Measurements from ENCODE around the gene HBG2.
"Not testable (repeated sequence)": the region's sequence is repeated elsewhere in the genome, so short reads cannot be mapped to it uniquely, and the experiment has no call there.

Gene HBG2

DNA sequence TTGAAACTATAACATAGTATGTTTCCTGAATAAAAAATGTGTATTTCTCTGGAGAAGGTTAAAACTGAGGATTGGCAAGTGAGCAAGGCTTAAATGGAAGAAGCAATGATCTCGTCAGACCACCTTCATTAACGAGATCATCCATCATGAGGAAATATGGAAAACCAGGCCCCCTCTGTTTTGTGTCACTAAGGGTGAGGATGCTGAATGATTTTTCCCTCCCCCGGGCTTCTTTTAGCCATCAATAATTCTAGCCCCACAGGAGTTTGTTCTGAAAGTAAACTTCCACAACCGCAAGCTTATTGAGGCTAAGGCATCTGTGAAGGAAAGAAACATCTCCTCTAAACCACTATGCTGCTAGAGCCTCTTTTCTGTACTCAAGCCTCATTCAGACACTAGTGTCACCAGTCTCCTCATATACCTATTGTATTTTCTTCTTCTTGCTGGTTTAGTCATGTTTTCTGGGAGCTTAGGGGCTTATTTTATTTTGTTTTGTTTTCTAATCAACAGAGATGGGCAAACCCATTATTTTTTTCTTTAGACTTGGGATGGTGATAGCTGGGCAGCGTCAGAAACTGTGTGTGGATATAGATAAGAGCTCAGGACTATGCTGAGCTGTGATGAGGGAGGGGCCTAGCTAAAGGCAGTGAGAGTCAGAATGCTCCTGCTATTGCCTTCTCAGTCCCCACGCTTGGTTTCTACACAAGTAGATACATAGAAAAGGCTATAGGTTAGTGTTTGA lies 21.0 kb upstream of the HBG2 start:
- Mint-ChIP-seq H3K27me3 (no peaks in the 10 kb centered on the region), H3K9me3 (no peaks in the 10 kb centered on the region), H3K4me3 (no peak overlapping the region), H3K4me1 (ENCODE audit: low read depth) (peaks cover 2% of the 10 kb centered on the region), H3K36me3 (ENCODE audit: low read depth) (no peaks in the 10 kb centered on the region), H3K27ac (no peak overlapping the region)
- intact Hi-C loops (cut with micrococcal nuclease) = no loop called here

DNA sequence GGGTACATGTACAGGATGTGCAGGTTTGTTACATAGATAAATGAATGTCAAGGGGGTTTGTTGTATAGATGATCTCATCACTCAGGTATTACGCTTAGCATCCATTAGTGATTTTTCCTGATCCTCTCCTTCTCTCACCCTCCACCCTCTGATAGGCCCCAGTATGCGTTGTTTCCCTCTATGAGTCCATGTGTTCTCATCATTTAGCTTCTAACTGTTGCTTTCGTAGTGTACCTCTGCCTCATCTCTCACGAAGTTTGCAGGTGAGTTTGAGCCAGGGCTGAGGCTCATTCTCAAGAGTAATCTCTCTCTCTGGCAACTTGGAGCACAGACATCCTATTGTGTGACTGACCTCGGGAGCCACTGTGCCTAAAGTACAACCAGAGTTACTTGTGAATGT lies 19.8 kb upstream of the HBG2 start:
- Mint-ChIP-seq H3K36me3 (ENCODE audit: low read depth) (no peaks in the 10 kb centered on the region), H3K27ac (no peak overlapping the region), H3K4me1 (ENCODE audit: low read depth) (no peaks in the 10 kb centered on the region), H3K9me3 (no peaks in the 10 kb centered on the region), H3K4me3 (no peak overlapping the region), H3K27me3 (no peaks in the 10 kb centered on the region)
- intact Hi-C loops (cut with micrococcal nuclease) = no loop called here

DNA sequence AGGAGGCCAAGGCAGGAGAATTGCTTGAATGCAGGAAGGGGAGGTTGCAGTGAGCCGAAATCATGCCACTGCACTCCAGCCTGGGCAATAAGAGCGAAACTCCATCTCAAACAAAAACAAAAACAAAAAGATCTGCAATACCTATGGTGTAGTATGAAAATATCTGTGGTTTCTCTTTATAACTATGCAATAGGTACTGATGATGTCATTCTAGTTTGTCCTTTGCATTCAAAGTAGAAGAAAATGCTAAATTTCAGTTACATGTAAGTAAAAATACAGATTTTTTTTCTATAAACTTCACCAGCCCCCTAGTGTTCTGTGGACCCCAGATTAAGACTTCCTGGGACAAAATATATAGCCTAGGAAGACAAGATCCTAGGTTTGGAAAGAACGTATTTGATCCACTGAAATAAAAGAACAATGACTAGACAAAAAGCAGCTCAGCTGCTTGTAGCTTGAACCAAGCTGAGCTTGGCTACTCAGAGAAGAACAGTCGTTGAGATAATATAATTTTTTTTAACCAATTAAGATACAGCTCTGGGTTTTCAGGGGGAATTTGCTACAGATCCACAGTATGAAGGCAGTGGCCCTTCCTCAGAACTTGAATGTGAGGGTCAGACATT lies 17.9 kb upstream of the HBG2 start:
- H3K4me3 Mint-ChIP-seq = no peak overlapping the region
- H3K9me3 Mint-ChIP-seq = no peaks in the 10 kb centered on the region
- H3K27me3 Mint-ChIP-seq = no peaks in the 10 kb centered on the region
- no peaks in the 10 kb centered on the region for H3K36me3 Mint-ChIP-seq (ENCODE audit: low read depth)
- H3K27ac Mint-ChIP-seq = no peak overlapping the region
- intact Hi-C loops (cut with micrococcal nuclease) = no loop called here
- H3K4me1 Mint-ChIP-seq (ENCODE audit: low read depth) = no peaks in the 10 kb centered on the region

DNA sequence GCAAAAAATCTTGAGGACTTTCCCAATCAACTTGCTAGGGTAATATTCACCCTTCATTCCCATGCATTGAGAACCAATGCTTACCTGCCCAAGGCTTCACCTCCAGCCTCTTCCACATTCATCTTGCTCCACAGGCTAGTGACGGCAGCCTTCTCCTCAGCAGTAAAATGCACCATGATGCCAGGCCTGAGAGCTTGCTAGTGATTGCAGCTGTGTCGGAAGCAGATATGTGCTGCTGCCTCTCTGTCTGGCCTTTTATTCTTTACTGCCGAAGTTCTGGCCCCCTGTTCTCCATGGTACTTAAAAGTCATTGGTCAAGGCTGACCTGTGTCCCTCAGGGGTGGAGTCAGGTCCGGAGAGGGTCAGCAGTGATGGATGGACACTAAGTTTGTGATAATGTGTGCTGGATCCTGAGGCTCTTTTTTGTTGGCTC lies 15.2 kb upstream of the HBG2 start, which contains the start of gene HBE1:
Gene HBE1 (minus strand): TSS at position 231 of the 433 bp plus-strand sequence. CDS start 55 bp downstream, at position 176.
- H3K9me3 Mint-ChIP-seq = no peaks in the 10 kb centered on the region
- H3K27ac Mint-ChIP-seq = no peak within 1 kb of the TSS
- H3K27me3 Mint-ChIP-seq = no peaks in the 10 kb centered on the region
- intact Hi-C loops (cut with micrococcal nuclease) = no loop called here
- no peaks in the 10 kb centered on the region for H3K36me3 Mint-ChIP-seq (ENCODE audit: low read depth)
- H3K4me3 Mint-ChIP-seq = no peak within 1 kb of the TSS
- no peaks in the 10 kb centered on the region for H3K4me1 Mint-ChIP-seq (ENCODE audit: low read depth)

DNA sequence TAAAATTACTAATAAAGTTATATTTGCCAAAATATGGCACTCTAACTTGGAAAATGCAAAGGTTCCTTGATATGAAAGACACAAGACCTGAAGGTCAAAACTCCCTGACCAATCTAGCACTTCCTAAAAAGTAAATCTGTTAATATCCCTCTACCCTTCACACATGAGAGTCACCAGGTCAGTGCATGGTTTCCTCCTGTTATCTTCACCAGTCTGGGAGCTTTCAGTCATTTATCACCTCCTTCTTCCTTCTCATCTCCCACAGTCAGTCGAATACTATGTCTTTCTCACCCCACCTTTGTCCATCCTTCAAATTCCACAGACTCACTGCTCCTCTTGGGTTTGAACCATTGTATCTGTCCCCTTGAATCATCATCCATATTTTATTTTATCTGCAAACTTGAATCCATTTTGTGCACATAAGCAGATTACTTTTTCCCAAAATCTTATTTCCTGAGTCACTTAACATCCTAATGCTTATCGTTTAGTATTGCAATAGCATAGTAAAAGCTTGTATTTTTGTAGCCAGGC lies 12.5 kb upstream of the HBG2 start:
- Mint-ChIP-seq H3K9me3 (no peaks in the 10 kb centered on the region), H3K27ac (no peak overlapping the region), H3K4me1 (ENCODE audit: low read depth) (no peaks in the 10 kb centered on the region), H3K4me3 (no peak overlapping the region), H3K27me3 (no peaks in the 10 kb centered on the region), H3K36me3 (ENCODE audit: low read depth) (no peaks in the 10 kb centered on the region)
- intact Hi-C loops (cut with micrococcal nuclease) = no loop called here

DNA sequence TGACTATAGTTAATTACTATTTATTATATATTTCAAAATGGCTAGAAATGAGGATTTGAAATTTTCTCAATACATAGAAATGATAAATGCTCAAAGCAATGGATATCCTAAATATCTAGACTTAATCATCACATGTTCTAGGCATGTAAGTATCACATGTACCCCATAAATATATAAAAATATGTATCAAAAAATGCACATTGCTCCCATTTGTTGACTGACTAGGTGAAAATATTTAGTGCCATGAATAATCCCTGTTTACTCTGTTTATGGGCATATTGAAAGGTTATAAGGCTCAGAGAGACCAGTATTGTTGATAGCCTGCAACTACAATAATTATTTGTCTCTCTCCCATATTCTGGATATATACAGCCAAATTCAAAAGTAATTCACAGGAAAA lies 12.0 kb upstream of the HBG2 start:
- intact Hi-C loops (cut with micrococcal nuclease) = no loop called here
- no peak overlapping the region for H3K27ac Mint-ChIP-seq
- H3K9me3 Mint-ChIP-seq = no peaks in the 10 kb centered on the region
- H3K36me3 Mint-ChIP-seq (ENCODE audit: low read depth) = no peaks in the 10 kb centered on the region
- no peak overlapping the region for H3K4me3 Mint-ChIP-seq
- H3K27me3 Mint-ChIP-seq = no peaks in the 10 kb centered on the region
- H3K4me1 Mint-ChIP-seq (ENCODE audit: low read depth) = no peaks in the 10 kb centered on the region

DNA sequence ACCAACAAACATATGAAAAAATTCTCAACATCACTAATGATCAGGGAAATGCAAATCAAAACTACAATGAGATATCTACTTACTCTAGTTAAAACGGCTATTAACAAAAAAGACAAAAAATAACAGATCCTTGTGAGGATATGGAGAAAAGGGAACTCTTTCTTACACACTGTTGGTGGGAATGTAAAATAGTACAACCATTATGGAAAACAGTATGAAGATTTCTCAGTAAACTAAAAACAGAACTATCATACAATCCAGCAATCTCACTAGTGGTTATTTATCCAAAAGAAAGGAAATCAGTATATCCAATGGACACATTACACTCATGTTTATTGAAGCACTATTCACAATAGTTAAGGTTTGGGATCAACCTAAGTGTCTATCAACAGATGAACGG lies 11.3 kb upstream of the HBG2 start:
- H3K4me1 Mint-ChIP-seq (ENCODE audit: low read depth) = no peaks in the 10 kb centered on the region
- no peak overlapping the region for H3K4me3 Mint-ChIP-seq
- H3K27me3 Mint-ChIP-seq = no peaks in the 10 kb centered on the region
- H3K9me3 Mint-ChIP-seq = no peaks in the 10 kb centered on the region
- intact Hi-C loops (cut with micrococcal nuclease) = no loop called here
- H3K36me3 Mint-ChIP-seq (ENCODE audit: low read depth) = no peaks in the 10 kb centered on the region
- no peak overlapping the region for H3K27ac Mint-ChIP-seq

DNA sequence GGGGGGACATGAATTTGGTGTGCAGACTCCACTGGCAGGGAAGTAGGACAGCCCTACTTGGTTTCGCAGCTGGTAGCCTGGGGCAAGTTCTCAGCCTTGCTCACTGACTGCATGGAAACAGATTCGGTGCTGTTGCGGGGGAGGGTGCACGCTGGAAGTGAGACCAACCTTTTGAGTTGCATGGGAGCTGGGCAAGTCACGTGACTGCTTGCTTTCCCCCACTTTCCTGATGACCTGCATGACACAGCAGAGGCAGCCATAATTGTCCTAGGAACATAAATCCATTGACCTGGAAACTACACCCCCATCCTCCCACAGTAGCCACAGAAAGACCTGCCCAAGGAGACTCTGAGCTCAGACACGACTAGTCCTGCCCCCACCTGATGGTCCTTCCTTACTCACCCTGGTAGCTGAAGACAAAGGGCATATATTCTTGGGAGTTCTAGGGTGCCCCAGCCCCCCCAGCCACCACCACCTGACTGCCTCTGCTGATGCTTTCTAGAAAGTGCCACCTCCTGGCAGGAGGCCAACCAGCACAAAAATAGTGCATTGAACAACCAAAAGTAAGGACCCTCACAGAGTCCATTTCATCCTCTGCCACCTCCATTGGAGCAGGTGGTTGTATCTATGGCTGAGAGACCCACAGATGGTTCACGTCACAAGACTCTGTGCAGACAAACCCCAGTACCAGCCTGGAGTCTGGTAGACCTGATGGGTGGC lies 4.1 kb upstream of the HBG2 start:
- intact Hi-C loops (cut with micrococcal nuclease) = no loop called here
- Mint-ChIP-seq H3K9me3 (no peaks in the 10 kb centered on the region), H3K4me3 (no peak overlapping the region), H3K27ac (no peak overlapping the region), H3K27me3 (no peaks in the 10 kb centered on the region), H3K4me1 (ENCODE audit: low read depth) (no peaks in the 10 kb centered on the region), H3K36me3 (ENCODE audit: low read depth) (no peaks in the 10 kb centered on the region)

DNA sequence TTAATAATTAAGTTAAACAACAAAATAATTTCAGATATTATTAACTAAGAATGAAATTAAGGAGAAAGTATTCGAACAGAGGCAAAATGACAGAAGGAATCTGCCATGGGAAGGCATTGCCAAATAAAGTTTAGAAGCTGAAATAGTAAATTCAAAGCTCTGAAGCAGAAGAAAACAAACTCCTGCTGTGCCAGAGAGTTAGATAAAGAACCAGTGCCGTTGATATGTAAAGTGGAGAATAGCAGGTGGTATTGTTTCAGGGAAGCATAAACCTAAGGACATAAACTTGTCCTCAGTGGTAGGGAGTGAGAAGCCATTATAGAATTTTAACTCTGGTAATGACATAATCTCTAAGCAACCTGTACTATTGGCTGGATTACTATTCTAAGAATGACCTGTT lies 2.7 kb upstream of the HBG2 start:
- intact Hi-C loops (cut with micrococcal nuclease) = no loop called here
- Mint-ChIP-seq H3K27me3 (no peaks in the 10 kb centered on the region), H3K4me3 (no peak overlapping the region), H3K9me3 (no peaks in the 10 kb centered on the region), H3K36me3 (ENCODE audit: low read depth) (no peaks in the 10 kb centered on the region), H3K27ac (no peak overlapping the region), H3K4me1 (ENCODE audit: low read depth) (no peaks in the 10 kb centered on the region)

DNA sequence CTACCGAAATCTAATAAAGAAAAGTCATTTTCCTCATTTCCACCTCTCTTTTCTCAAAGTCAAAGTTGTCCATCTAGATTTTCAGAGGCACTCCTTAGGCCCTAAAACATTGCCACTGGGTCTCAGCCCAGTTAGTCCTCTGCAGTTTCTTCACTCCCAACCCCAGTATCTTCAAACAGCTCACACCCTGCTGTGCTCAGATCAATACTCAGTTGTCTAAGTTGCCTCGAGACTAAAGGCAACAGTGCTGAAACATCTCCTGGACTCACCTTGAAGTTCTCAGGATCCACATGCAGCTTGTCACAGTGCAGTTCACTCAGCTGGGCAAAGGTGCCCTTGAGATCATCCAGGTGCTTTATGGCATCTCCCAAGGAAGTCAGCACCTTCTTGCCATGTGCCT lies 558 bp downstream of the HBG2 start:
- H3K9me3 Mint-ChIP-seq; H3K36me3 Mint-ChIP-seq (ENCODE audit: low read depth); H3K27ac Mint-ChIP-seq; intact Hi-C loops (cut with micrococcal nuclease); H3K27me3 Mint-ChIP-seq; H3K4me1 Mint-ChIP-seq (ENCODE audit: low read depth); H3K4me3 Mint-ChIP-seq: not testable (repeated sequence)

DNA sequence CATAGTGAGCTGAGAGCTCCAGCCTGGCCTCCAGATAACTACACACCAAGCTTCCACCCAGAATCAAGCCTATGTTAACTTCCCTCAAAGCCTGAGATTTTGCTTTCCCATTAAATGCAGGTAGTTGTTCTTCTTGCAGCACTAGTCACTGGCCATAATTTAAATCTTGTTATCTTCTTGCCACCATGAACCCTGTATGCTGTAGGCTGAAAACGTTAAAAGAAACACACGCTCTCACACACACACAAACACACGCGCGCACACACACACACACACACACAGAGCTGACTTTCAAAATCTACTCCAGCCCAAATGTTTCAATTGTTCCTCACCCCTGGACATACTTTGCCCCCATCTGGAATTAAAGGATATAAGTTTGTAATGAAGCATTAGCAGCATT lies 1.1 kb downstream of the HBG2 start:
- not testable (repeated sequence) for H3K9me3 Mint-ChIP-seq, H3K27me3 Mint-ChIP-seq

DNA sequence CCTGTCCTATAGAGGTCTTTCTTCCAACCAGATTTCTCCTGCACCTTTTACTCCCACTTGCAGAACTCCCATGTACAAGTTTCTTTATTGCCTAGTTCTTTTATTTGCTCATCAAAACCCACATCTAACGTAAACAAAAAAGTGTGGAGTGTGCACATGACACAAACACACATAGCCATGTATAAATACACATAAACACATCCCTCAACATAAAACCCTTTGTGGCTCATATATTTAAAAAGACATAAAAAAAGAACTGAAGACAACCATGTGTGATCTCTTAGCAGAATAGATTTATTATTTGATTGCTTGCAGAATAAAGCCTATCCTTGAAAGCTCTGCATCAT lies 1.7 kb downstream of the HBG2 start:
- no peaks in the 10 kb centered on the region for H3K36me3 Mint-ChIP-seq (ENCODE audit: low read depth)
- H3K27ac Mint-ChIP-seq = no peak overlapping the region
- H3K4me1 Mint-ChIP-seq (ENCODE audit: low read depth) = no peaks in the 10 kb centered on the region
- no peak overlapping the region for H3K4me3 Mint-ChIP-seq
- intact Hi-C loops (cut with micrococcal nuclease) = no loop called here
- H3K27me3 Mint-ChIP-seq = no peaks in the 10 kb centered on the region
- H3K9me3 Mint-ChIP-seq = no peaks in the 10 kb centered on the region

More for the DNA sequence above, 1.1 kb downstream of the HBG2 start:
- H3K36me3 Mint-ChIP-seq (ENCODE audit: low read depth); H3K4me1 Mint-ChIP-seq (ENCODE audit: low read depth); H3K27ac Mint-ChIP-seq; H3K4me3 Mint-ChIP-seq; intact Hi-C loops (cut with micrococcal nuclease): not testable (repeated sequence)

DNA sequence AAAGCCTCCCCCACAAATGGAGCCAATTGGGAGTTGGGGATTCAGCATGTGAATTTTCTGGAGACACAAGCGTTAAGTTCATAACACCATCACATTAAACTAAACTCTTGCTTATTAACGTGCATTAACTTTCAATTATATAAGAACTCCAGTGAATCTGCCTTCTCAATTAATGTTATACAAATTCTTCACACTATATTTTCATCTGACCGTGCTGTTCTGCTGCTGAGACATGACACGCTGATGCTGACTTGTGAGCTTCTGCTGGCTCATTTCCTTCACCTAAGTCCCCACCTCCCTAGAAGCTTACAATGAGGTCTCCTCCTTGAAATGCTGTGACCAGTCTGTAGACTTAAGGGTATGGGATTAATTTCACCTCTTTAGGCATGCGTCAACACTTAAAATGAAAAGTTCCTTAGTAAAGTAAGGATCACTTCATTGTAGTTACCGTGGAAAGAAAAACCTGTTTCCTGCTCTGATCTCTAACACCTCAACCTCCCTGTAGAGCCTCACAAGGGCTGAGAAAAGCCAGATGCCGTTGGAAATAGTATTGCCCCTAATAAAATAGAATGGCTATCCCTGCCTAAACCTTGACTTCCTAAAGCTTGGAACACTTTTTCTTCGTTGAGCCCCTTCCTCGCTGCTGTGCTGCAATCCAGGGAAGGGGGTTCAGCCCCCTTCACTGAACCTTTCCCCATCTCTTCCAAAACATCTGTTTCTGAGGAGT lies 2.2 kb downstream of the HBG2 start:
- intact Hi-C loops (cut with micrococcal nuclease) = no loop called here
- Mint-ChIP-seq H3K27me3 (no peaks in the 10 kb centered on the region), H3K4me3 (no peak overlapping the region), H3K4me1 (ENCODE audit: low read depth) (no peaks in the 10 kb centered on the region), H3K27ac (no peak overlapping the region), H3K9me3 (no peaks in the 10 kb centered on the region), H3K36me3 (ENCODE audit: low read depth) (no peaks in the 10 kb centered on the region)

DNA sequence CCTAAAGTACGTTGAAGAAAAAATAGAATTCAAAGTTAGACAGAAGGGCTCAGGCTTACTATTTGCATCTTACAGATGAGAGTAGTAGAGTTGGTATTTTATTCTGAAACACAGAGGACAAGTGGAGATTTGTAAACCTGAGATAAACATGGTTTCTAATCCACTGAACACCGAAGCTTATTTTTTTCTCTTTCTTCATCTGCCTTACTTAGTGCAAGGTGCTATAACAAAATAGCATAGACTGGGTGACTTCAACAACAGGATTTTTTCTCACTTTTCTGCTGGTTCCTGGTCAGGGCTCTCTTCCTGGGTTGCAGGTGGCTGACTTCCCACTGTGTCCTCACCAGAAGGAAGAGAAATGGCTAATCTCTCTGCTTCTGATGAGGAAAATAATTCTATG lies 2.8 kb downstream of the HBG2 start:
- Mint-ChIP-seq H3K9me3 (no peaks in the 10 kb centered on the region), H3K4me3 (no peak overlapping the region), H3K36me3 (ENCODE audit: low read depth) (no peaks in the 10 kb centered on the region), H3K4me1 (ENCODE audit: low read depth) (no peaks in the 10 kb centered on the region), H3K27ac (no peak overlapping the region), H3K27me3 (no peaks in the 10 kb centered on the region)
- intact Hi-C loops (cut with micrococcal nuclease) = no loop called here
